Frontal cortex (tissue), 4 donors: ENCODE data around the gene AFG1L. TPM values are rescaled to one million over a fixed set of nuclear protein-coding genes. Genes with fewer than 3 reads are reported as not detected.
"Not testable (repeated sequence)": the region's sequence is repeated elsewhere in the genome, so short reads cannot be mapped to it uniquely, and the experiment has no call there.

Source experiments
- DNase-seq, 2 donors: peaks; one replicate each; pipeline ENCODE4 v3.0.0; 2012; ENCODE audit warnings: low spot score in 2 of 2
- FAIRE-seq: peaks from 2 replicates; lab custom pipeline; 2012; peaks lifted over from hg19 to GRCh38; lab: Jason Lieb, UNC
- total RNA-seq: library from RNA; depleted of rRNA; stranded (reverse); fragments of >200 nt; gene quantifications from one replicate; pipeline ENCODE4 v1.2.3, GENCODE V29; 2014
- donor health status: control.
- donor health status: control.
- donor health status: control.

The AFG1L gene
- total RNA-seq, 1 donor from 2014 or later, result 10.2 TPM

GRCh38 chr6:108395297-108395696 lies 100.4 kb downstream of the AFG1L start:
- no peak for FAIRE-seq

GRCh38 chr6:108403236-108403635 lies 108.4 kb downstream of the AFG1L start:
- DNase-seq (no peak), FAIRE-seq (no peak)

More at GRCh38 chr6:108395297-108395696, 100.4 kb downstream of the AFG1L start:
- no peak for DNase-seq

GRCh38 chr6:108406943-108407342 lies 112.1 kb downstream of the AFG1L start:
- FAIRE-seq, result no peak
- DNase-seq, result no peak

- DNase-seq (no peak), FAIRE-seq (no peak)
Measured at GRCh38 chr6:108407904-108408827, 113.3 kb downstream of the AFG1L start.

GRCh38 chr6:108408861-108409260 lies 114.0 kb downstream of the AFG1L start:
- DNase-seq (no peak), FAIRE-seq (no peak)

- DNase-seq, FAIRE-seq: not testable (repeated sequence)
Measured at GRCh38 chr6:108416047-108416833, 121.4 kb downstream of the AFG1L start.

GRCh38 chr6:108417027-108417426 lies 122.2 kb downstream of the AFG1L start:
- no peak for FAIRE-seq
- DNase-seq, result no peak

- DNase-seq, result no peak
- FAIRE-seq, result peak; percentile 78
Measured at GRCh38 chr6:108419474-108419873, 124.6 kb downstream of the AFG1L start.

- DNase-seq, result no peak
Measured at GRCh38 chr6:108419934-108420609, 125.2 kb downstream of the AFG1L start.

GRCh38 chr6:108421366-108421765 lies 126.5 kb downstream of the AFG1L start:
- DNase-seq (no peak), FAIRE-seq (no peak)

More at GRCh38 chr6:108419934-108420609, 125.2 kb downstream of the AFG1L start:
- no peak for FAIRE-seq

GRCh38 chr6:108423982-108424705 lies 129.3 kb downstream of the AFG1L start:
- DNase-seq (no peak), FAIRE-seq (no peak)

- DNase-seq, result no peak
- no peak for FAIRE-seq
Measured at GRCh38 chr6:108425428-108425827, 130.6 kb downstream of the AFG1L start.

- no peak for FAIRE-seq
- no peak for DNase-seq
Measured at GRCh38 chr6:108432143-108432542, 137.3 kb downstream of the AFG1L start.

- FAIRE-seq, result no peak
- DNase-seq, result no peak
Measured at GRCh38 chr6:108432792-108433191, 137.9 kb downstream of the AFG1L start.

- no peak for DNase-seq
- FAIRE-seq, result no peak
Measured at GRCh38 chr6:108434222-108434621, 139.4 kb downstream of the AFG1L start.

GRCh38 chr6:108435391-108435790 lies 140.5 kb downstream of the AFG1L start:
- DNase-seq (no peak), FAIRE-seq (no peak)

- DNase-seq (no peak), FAIRE-seq (no peak)
Measured at GRCh38 chr6:108436771-108437170, 141.9 kb downstream of the AFG1L start.

- DNase-seq (no peak), FAIRE-seq (no peak)
Measured at GRCh38 chr6:108437821-108438220, 143.0 kb downstream of the AFG1L start.

GRCh38 chr6:108438918-108439317 lies 144.1 kb downstream of the AFG1L start:
- no peak for DNase-seq
- FAIRE-seq, result no peak

GRCh38 chr6:108441141-108441540 lies 146.3 kb downstream of the AFG1L start:
- FAIRE-seq, result no peak
- DNase-seq, result no peak
